ENCODE data around the gene EFCAB10.
"Not testable (repeated sequence)": the region's sequence is repeated elsewhere in the genome, so short reads cannot be mapped to it uniquely, and the experiment has no call there.

The EFCAB10 gene, protein sequence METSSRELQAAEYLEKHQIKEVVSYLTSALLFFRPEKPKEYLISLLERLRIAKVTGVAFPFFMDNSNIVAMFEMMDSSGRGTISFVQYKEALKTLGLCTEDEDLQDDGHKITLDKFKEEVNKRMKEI

GRCh38 chr7:105581066-105581811 lies at the start of gene EFCAB10:
Gene EFCAB10 (minus strand): TSS chr7:105581493. CDS start chr7:105581463, 30 bp downstream.
- peak; percentile 81 for DNase-seq

GRCh38 chr7:105625986-105626385 lies 44.7 kb upstream of the EFCAB10 start:
- DNase-seq: no peak

GRCh38 chr7:105623906-105624305 lies 42.6 kb upstream of the EFCAB10 start:
- no peak for DNase-seq

GRCh38 chr7:105623378-105623777 lies 42.1 kb upstream of the EFCAB10 start:
- DNase-seq: no peak

DNA sequence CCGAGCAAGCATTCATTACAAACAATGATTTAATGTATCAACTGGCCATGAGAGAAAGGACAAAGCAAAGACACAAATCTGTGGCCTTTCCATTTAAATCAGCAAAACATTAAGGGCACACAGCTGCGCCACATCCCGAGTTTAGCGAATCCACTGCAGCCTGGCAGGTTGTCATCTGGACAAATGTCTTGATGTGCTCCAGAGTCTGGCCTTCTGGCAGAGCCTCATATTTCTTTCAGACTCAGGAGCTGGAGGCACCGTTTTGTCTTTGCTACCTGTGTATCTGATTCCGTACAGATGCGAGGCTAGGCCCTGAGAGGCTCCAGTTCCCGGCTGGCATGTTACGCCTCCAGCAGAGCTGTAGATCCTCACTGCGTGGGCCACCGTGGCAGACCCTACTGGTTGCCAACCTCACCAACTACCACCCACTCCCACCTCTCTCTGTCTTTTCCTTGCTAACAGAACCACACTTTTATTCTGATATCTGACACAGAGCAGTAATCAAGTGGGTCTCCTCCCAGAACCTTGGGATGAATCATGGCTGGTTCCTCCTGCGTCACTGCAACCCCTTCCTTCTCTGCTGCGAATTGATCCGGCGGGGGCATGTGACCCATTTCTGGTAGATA lies 40.9 kb upstream of the EFCAB10 start:
- DNase-seq: no peak

- no peak for DNase-seq
Measured at GRCh38 chr7:105621617-105622016, 40.3 kb upstream of the EFCAB10 start.

GRCh38 chr7:105621176-105621575 lies 39.9 kb upstream of the EFCAB10 start:
- no peak for DNase-seq

- no peak for DNase-seq
Measured at GRCh38 chr7:105619590-105619989, 38.3 kb upstream of the EFCAB10 start.

GRCh38 chr7:105618016-105618296 lies 36.7 kb upstream of the EFCAB10 start:
- DNase-seq: no peak

DNA sequence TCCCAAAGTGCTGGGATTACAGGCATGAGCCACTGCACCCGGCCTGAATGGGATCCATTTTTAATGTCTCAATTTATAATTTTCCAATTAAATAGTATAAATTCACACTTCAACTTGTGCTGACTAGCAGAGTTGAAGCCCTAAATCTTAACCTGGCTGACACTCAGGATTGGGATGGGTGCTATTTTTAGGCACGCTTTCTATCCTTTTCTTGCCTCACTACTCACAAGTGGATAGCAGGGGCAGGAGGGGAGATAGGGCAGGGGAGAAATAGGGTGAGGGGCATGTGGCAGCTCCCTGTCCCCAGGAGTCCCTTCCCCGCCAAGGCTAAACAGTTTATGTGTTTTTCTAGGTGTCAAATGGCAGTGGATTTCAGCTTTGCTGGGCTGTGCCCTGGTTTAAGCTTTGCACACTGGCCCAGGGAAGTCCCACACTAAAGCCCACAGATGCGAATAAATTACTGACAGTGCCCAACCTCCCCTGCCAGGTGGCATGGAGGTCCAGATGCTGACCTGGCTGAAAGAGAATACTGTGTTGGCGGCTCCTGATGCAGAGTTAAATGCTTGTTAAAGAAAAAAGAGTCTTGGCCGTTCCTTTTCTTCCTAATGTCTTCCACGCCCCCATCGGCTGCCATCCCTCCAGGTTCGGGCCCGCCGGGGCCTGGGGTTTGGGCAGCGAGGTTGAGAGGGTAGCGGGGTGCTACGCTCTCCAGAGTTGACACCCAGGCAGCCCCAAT lies 36.2 kb upstream of the EFCAB10 start:
- DNase-seq: no peak

DNA sequence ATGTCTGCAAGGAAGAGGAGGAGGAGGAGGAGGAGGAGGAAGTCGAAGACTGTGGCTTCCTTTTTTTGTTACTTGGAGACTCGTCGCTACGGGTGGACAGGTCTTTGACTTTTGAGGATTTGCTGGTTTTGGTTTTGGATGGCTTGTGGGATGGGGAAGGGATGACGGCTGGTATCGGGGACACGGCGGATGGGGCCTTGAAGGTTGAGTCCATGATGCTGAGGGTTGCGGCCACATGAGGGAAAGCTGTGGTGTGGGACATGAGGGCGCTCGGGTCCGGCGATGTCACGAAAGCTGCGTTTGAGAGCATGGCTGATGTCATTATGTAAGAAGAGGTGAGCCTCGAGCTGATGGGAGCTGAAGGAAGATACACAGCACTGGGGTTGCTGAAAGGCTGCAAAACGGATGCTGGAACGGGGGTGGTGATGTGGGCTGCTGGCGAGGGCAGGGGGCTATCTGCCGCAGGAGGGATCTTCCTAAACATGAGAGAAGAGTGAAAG lies 33.1 kb upstream of the EFCAB10 start:
- DNase-seq: no peak

- DNase-seq: no peak
Measured at GRCh38 chr7:105613611-105614330, 32.5 kb upstream of the EFCAB10 start.

DNA sequence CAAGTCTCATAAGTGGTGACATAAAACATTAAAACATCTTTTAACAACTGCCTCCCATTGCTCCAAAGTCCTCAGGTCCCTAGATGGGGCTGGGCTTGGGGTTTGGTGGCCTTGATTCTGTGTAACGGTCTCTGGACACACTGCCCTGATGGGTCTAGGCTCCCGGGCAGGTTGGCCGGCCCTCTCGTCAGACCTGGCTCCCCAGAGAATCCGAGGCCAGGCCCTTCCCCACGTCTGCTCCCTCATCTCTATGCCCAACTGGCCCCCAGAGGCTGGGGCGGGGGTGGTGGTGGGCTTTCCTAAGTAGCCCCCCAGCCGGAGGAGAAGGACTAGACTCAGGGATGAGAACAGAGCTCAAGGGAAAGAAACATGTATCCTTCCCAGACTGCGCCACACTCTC lies 31.5 kb upstream of the EFCAB10 start:
- DNase-seq: no peak

DNA sequence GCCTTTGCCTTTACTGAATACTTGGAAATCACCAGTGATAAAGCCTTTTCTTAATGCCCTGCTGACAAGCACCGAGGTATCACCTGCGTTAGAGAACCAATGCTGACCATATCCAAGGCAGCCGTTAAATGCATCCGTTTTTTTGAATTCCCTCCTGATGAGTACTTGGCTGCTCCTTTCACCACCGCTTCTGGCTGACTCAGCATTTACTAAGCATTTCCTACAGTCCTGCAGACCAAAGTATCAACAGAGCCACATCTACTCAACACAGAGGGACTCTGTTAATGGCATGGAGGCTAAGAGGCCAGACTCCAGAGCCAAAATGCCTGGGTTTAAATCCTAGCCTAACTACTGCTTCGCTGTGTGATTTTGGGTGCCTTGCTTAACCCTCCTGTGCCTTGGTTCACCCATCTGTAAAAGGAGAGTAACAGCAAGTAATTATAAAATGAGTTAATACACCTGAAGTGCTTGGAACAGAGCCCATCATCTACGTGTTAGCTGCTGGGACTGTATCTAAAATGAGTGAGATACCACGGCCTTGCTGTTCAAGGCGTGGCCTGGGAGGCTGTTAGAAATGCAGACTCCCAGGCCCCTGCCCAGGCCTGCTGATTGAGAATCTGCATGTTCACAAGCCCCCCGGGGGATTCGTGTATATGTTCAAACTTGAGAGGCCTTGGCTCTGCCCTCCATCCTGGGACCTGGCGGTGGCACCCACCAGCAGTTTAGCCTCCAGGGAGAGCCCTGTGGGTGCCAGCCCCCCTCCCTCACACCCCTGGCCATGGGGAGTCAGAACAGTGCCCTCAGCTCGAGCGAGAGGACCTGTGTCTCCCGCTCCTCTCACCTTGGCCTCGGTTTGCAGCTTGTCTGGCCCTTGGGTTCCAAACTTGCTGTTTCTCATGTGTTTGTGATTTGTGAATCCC lies 30.8 kb upstream of the EFCAB10 start:
- DNase-seq: no peak

- no peak for DNase-seq
Measured at GRCh38 chr7:105610165-105610930, 29.1 kb upstream of the EFCAB10 start.

- no peak for DNase-seq
Measured at GRCh38 chr7:105602325-105603305, 21.3 kb upstream of the EFCAB10 start.

GRCh38 chr7:105600720-105601550 lies 19.6 kb upstream of the EFCAB10 start:
- DNase-seq: no peak

DNA sequence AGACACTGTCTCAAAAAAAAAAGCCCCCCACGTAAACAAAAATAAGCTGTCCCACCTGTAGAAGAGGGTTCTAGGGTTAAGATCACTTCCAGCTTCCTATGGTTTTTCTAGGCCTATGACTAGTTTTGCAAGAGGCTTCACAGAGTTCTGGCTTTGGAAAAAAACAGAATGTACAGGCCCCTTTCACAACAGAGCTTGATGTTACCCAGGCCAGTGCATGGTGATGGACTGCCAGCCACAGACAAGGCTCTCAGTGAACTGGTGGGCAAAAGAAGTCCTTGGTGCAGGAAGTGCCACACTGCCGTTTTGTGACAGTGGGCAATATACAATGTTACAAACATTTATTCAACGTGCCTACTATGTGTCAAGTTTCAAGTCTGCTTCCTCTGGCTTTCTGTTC lies 18.3 kb upstream of the EFCAB10 start:
- DNase-seq: no peak

GRCh38 chr7:105599080-105599479 lies 17.8 kb upstream of the EFCAB10 start:
- not testable (repeated sequence) for DNase-seq
